DOHH2 (cell line): Measurements from ENCODE around the gene CLCA1.

Experiments used
- H3F3A ChIP-seq: fragments of 200-600 bp; sonication (generic), shearing (Covaris generic); 2 replicates; pipeline ENCODE4 v1.6.0; 2016; ENCODE audit warnings: antibody characterized with exemption, mild to moderate bottlenecking; ENCODE audit not compliant: control insufficient read depth, insufficient read depth
- H3K27ac ChIP-seq: fragments of 200-600 bp; sonication (generic); 2 replicates; pipeline ENCODE4 v1.5.1; 2014; ENCODE audit warnings: low read depth, mild to moderate bottlenecking, low read length, moderate library complexity
- H3K27me3 ChIP-seq: fragments of 200-600 bp; sonication (generic); 2 replicates; pipeline ENCODE4 v1.6.1; 2014; ENCODE audit warnings: mild to moderate bottlenecking, low read length, mixed read lengths; ENCODE audit not compliant: control insufficient read depth
- H3K36me3 ChIP-seq: fragments of 200-600 bp; sonication (generic); 2 replicates; pipeline ENCODE4 v1.6.1; 2014; ENCODE audit warnings: mild to moderate bottlenecking, low read length, moderate library complexity, mixed read lengths; ENCODE audit not compliant: control insufficient read depth
- H3K4me1 ChIP-seq: fragments of 200-600 bp; sonication (generic); 2 replicates; pipeline ENCODE4 v1.6.1; 2014; ENCODE audit warnings: mild to moderate bottlenecking, low read length, mixed read lengths; ENCODE audit not compliant: control insufficient read depth
- H3K4me2 ChIP-seq: fragments of 200-600 bp; sonication (generic); 2 replicates; pipeline ENCODE4 v1.6.0; 2014; ENCODE audit warnings: mild to moderate bottlenecking, low read length, moderate library complexity
- H3K4me3 ChIP-seq: fragments of 200-600 bp; sonication (generic); 2 replicates; pipeline ENCODE4 v1.5.1; 2014; ENCODE audit warnings: mild to moderate bottlenecking, low read length, mixed read lengths
- H3K79me2 ChIP-seq: fragments of 200-600 bp; sonication (generic); 2 replicates; pipeline ENCODE4 v1.6.1; 2014; ENCODE audit warnings: mild to moderate bottlenecking, low read length, mixed read lengths; ENCODE audit not compliant: control insufficient read depth
- H3K9me2 ChIP-seq: fragments of 200-600 bp; sonication (generic); replicated peaks from 2 replicates; pipeline ENCODE4 v1.6.1; 2014; ENCODE audit warnings: mild to moderate bottlenecking, low read length, mixed read lengths; ENCODE audit not compliant: control insufficient read depth
- H3K9me3 ChIP-seq: fragments of 200-600 bp; sonication (generic); 2 replicates; pipeline ENCODE4 v1.6.1; 2014; ENCODE audit warnings: antibody characterized with exemption, low read length, mixed read lengths; ENCODE audit not compliant: control insufficient read depth, insufficient read depth
- H4K20me1 ChIP-seq: fragments of 200-600 bp; sonication (generic); 2 replicates; pipeline ENCODE4 v1.6.0; 2014; ENCODE audit warnings: low read depth, mild to moderate bottlenecking, antibody characterized with exemption, low read length, moderate library complexity; ENCODE audit not compliant: control insufficient read depth, insufficient read depth
- EZH2phosphoT487 ChIP-seq: fragments of 200-600 bp; sonication (generic); IDR thresholded peaks from 2 replicates; pipeline ENCODE4 v1.6.1; 2017; ENCODE audit warnings: borderline replicate concordance, mild to moderate bottlenecking, antibody characterized with exemption, low read length, moderate library complexity, mixed read lengths
- TF ChIP-seq, protein P1 (sequence below): fragments of 200-600 bp; sonication (generic); IDR thresholded peaks from one replicate; pipeline ENCODE4 v1.5.1; 2014; ENCODE audit warnings: antibody characterized with exemption, mild to moderate bottlenecking, low read depth, low read length; ENCODE audit not compliant: poor library complexity, severe bottlenecking

The CLCA1 gene

DNA sequence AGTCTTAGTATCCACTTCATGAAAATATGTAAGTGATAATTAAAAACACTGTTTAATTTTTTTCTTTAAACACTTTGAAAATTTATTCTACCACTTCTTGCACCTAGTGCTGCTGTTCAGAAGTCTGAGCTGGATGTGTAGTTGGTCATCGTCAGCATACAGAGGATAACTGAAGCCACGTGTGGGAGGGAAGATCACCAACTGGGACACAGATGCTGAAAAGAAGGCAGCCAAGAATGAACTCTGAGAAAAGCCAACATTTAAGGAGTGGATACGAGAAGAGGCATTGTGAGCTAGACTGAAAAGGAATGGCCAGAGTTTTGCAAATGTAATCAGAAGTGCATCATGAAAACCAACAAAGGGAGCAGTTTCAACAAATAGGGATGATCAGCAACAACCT is 53.5 kb downstream of the CLCA1 start:
- Histone ChIP-seq H3K4me2 (no peak overlapping the region), H3K36me3 (no peaks in the 10 kb centered on the region), H4K20me1 (no peaks in the 10 kb centered on the region), H3K27ac (no peak overlapping the region), H3K9me2 (no peaks in the 10 kb centered on the region), H3K4me1 (no peaks in the 10 kb centered on the region), H3K27me3 (no peaks in the 10 kb centered on the region), H3K9me3 (peaks cover 4% of the 10 kb centered on the region; the same call in 1 of the 2 replicates), H3K4me3 (no peak overlapping the region), H3K79me2 (no peaks in the 10 kb centered on the region), H3F3A (no peaks in the 10 kb centered on the region)
- TF ChIP-seq EZH2phosphoT487, result no peak
- TF ChIP-seq, protein P1, sequence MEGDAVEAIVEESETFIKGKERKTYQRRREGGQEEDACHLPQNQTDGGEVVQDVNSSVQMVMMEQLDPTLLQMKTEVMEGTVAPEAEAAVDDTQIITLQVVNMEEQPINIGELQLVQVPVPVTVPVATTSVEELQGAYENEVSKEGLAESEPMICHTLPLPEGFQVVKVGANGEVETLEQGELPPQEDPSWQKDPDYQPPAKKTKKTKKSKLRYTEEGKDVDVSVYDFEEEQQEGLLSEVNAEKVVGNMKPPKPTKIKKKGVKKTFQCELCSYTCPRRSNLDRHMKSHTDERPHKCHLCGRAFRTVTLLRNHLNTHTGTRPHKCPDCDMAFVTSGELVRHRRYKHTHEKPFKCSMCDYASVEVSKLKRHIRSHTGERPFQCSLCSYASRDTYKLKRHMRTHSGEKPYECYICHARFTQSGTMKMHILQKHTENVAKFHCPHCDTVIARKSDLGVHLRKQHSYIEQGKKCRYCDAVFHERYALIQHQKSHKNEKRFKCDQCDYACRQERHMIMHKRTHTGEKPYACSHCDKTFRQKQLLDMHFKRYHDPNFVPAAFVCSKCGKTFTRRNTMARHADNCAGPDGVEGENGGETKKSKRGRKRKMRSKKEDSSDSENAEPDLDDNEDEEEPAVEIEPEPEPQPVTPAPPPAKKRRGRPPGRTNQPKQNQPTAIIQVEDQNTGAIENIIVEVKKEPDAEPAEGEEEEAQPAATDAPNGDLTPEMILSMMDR, result no peak

DNA sequence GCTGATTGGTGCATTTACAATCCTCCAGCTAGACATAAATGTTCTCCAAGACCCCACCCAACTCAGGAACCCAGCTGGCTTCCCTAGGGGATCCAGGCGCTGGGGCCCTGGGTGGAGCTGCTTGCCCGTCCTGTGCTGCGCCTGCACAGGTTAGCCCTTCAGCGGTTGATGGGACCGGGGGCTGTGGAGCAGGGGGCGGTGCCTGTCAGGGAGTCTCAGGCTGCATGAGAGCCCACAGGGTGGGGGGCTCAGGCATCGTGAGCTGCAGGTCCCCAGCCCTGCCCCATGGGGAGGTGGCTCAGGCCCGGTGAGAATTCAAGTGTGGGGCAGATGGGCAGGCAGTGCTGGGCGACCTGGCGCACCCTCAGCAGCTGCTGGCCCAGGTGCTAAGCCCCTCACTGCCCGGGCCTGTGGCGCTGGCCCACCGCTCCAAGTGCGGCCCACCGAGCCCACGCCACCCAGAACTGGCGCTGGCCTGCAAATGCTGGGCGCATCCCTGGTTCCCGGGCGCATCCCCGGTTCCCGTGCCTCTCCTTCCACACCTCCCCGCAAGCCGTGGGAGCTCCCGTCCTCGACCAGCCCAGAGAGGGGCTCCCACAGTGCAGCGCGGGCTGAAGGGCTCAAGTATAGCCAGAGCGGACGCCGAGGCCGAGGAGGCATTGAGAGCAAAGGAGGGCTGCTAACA is 55.1 kb downstream of the CLCA1 start:
- no peak overlapping the region for H3K27ac ChIP-seq
- H3F3A ChIP-seq, result no peaks in the 10 kb centered on the region
- no peak overlapping the region for H3K4me2 ChIP-seq
- no peaks in the 10 kb centered on the region for H4K20me1 ChIP-seq
- H3K9me2 ChIP-seq, result no peaks in the 10 kb centered on the region
- no peak overlapping the region for H3K4me3 ChIP-seq
- TF ChIP-seq, protein P1, result no peak
- no peak for TF ChIP-seq EZH2phosphoT487
- no peaks in the 10 kb centered on the region for H3K79me2 ChIP-seq
- H3K4me1 ChIP-seq, result no peaks in the 10 kb centered on the region
- peaks cover 4% of the 10 kb centered on the region; the same call in 1 of the 2 replicates for H3K9me3 ChIP-seq
- H3K36me3 ChIP-seq, result no peaks in the 10 kb centered on the region
- no peaks in the 10 kb centered on the region for H3K27me3 ChIP-seq

DNA sequence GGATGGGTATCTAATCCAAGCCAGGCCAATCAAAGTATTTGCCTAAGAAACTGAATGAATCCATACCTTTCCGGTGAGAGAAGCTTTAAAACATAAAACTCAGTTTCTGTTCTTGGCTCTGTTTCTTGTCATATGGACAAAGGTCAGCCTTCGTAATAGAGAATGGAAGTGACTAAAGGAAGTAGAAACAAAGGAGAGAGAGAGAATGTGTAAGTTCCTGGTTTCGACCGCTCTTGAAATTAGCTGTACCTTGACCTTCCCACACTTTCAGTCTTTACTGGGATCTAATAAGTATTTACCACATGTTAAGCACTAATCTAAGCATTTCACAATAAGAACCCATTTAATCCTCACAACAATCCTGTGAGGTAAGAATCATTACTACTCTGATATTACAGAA is 58.6 kb downstream of the CLCA1 start:
- no peak overlapping the region for H3K27ac ChIP-seq
- no peaks in the 10 kb centered on the region for H3F3A ChIP-seq
- H3K4me3 ChIP-seq, result no peak overlapping the region
- H3K36me3 ChIP-seq, result no peaks in the 10 kb centered on the region
- H3K4me1 ChIP-seq, result no peaks in the 10 kb centered on the region
- H4K20me1 ChIP-seq, result no peaks in the 10 kb centered on the region
- H3K9me3 ChIP-seq, result peaks cover 4% of the 10 kb centered on the region; the same call in 1 of the 2 replicates
- H3K27me3 ChIP-seq, result no peaks in the 10 kb centered on the region
- no peak overlapping the region for H3K4me2 ChIP-seq
- H3K9me2 ChIP-seq, result no peaks in the 10 kb centered on the region
- no peaks in the 10 kb centered on the region for H3K79me2 ChIP-seq
- no peak for TF ChIP-seq EZH2phosphoT487
- TF ChIP-seq, protein P1, result no peak
